IMR-90 (cell line): Measurements from ENCODE around the gene ZNF3. TPM values are rescaled to one million over a fixed set of nuclear protein-coding genes. Genes with fewer than 3 reads are reported as not detected.

Source experiments
- ATAC-seq: fragments of 200-7000 bp; cut with Tn5 transposase; 2 replicates; pipeline ENCODE4 v1.9.1; 2020; ENCODE audit warnings: low read depth, mild to moderate bottlenecking, moderate library complexity
- BruUV-seq: library from RNA; stranded (reverse); fragments of 400-500 nt; replicated peaks from 2 replicates; lab custom pipeline; 2021; lab: Mats Ljungman, UMichigan
- CTCF ChIA-PET: fragments of 300-600 bp; formaldehyde crosslinking; extraction: SDS; loops from one replicate; lab custom pipeline; 2021; ENCODE audit warnings: antibody characterized with exemption; lab: Yijun Ruan, JAX
- POLR2A ChIA-PET: fragments of 300-600 bp; sonication (Branson Sonifier 250); formaldehyde crosslinking; loops from one replicate; lab custom pipeline; 2022; ENCODE audit warnings: antibody characterized with exemption; ENCODE audit not compliant: unreplicated experiment; lab: Charles Lee
- DNase-seq: peaks from one replicate; pipeline ENCODE4 v3.0.0; 2013
- H2AFZ ChIP-seq: replicated peaks from 2 replicates; pipeline ENCODE3; 2013; ENCODE audit warnings: low read length, mild to moderate bottlenecking; ENCODE audit not compliant: poor library complexity
- H2AK5ac ChIP-seq: 2 replicates; pipeline ENCODE4 v1.6.1; 2013; ENCODE audit warnings: low read depth, low read length, inconsistent platforms
- H2AK9ac ChIP-seq: replicated peaks from 2 replicates; pipeline ENCODE3; 2013; ENCODE audit warnings: mild to moderate bottlenecking, low read depth, low read length, moderate library complexity; ENCODE audit not compliant: poor library complexity
- H2BK120ac ChIP-seq: 2 replicates; pipeline ENCODE4 v1.6.1; 2013; ENCODE audit warnings: low read depth, low read length, inconsistent platforms
- H2BK15ac ChIP-seq: 3 replicates; pipeline ENCODE4 v1.6.1; 2013; ENCODE audit warnings: low read depth, low read length, inconsistent platforms
- H2BK20ac ChIP-seq: 2 replicates; pipeline ENCODE4 v1.6.1; 2013; ENCODE audit warnings: low read depth, mild to moderate bottlenecking, inconsistent platforms, low read length, moderate library complexity
- H2BK5ac ChIP-seq: 2 replicates; pipeline ENCODE4 v1.6.1; 2013; ENCODE audit warnings: mild to moderate bottlenecking, low read depth, low read length, inconsistent platforms; ENCODE audit not compliant: poor library complexity, severe bottlenecking
- H3K14ac ChIP-seq: replicated peaks from 2 replicates; pipeline ENCODE4 v1.6.1; 2013; ENCODE audit warnings: low read depth, low read length, inconsistent platforms
- H3K18ac ChIP-seq: 2 replicates; pipeline ENCODE4 v1.6.1; 2013; ENCODE audit warnings: low read depth, low read length, control low read depth
- H3K23ac ChIP-seq: 2 replicates; pipeline ENCODE4 v1.6.1; 2013; ENCODE audit warnings: low read depth, low read length, inconsistent platforms
- H3K27ac ChIP-seq: 2 replicates; pipeline ENCODE4 v1.5.1; 2013; ENCODE audit warnings: mild to moderate bottlenecking, control low read depth, low read length; ENCODE audit not compliant: insufficient read depth
- H3K27me3 ChIP-seq: 2 replicates; pipeline ENCODE4 v1.6.1; 2013; ENCODE audit warnings: low read length; ENCODE audit not compliant: control insufficient read depth, insufficient read depth
- H3K36me3 ChIP-seq: 2 replicates; pipeline ENCODE4 v1.6.1; 2013; ENCODE audit warnings: low read length, mixed read lengths; ENCODE audit not compliant: control insufficient read depth, insufficient read depth
- H3K4ac ChIP-seq: 2 replicates; pipeline ENCODE4 v1.6.1; 2013; ENCODE audit warnings: low read depth, low read length, inconsistent platforms
- H3K4me1 ChIP-seq: 2 replicates; pipeline ENCODE4 v1.6.1; 2013; ENCODE audit warnings: low read length, mixed read lengths; ENCODE audit not compliant: control insufficient read depth, insufficient read depth
- H3K4me2 ChIP-seq: 2 replicates; pipeline ENCODE4 v1.6.1; 2013; ENCODE audit warnings: low read depth, mild to moderate bottlenecking, control low read depth, low read length, moderate library complexity
- H3K4me3 ChIP-seq: 2 replicates; pipeline ENCODE4 v1.5.1; 2013; ENCODE audit warnings: low read depth, mild to moderate bottlenecking, control low read depth, low read length, moderate library complexity; ENCODE audit not compliant: insufficient read depth
- H3K56ac ChIP-seq: 2 replicates; pipeline ENCODE4 v1.6.1; 2013; ENCODE audit warnings: low read length, inconsistent platforms; ENCODE audit not compliant: insufficient read depth; ENCODE audit errors: extremely low read depth
- H3K79me1 ChIP-seq, 2 experiments: 2 replicates each; pipeline ENCODE4 v1.6.1; 2013; ENCODE audit warnings: low read length in 2 of 2, inconsistent platforms in 1 of 2, low read depth in 1 of 2
- H3K9ac ChIP-seq: 2 replicates; pipeline ENCODE4 v1.6.1; 2013; ENCODE audit warnings: low read depth, low read length, control low read depth
- H3K9me1 ChIP-seq: 2 replicates; pipeline ENCODE4 v1.6.1; 2013; ENCODE audit warnings: low read length, inconsistent platforms; ENCODE audit not compliant: insufficient read depth
- H3K9me3 ChIP-seq: 2 replicates; pipeline ENCODE4 v1.6.1; 2013; ENCODE audit warnings: low read length; ENCODE audit not compliant: control insufficient read depth, insufficient read depth
- H4K20me1 ChIP-seq: 2 replicates; pipeline ENCODE4 v1.6.1; 2013; ENCODE audit warnings: low read length, inconsistent platforms; ENCODE audit not compliant: insufficient read depth
- H4K5ac ChIP-seq: 2 replicates; pipeline ENCODE4 v1.6.1; 2013; ENCODE audit warnings: mild to moderate bottlenecking, low read depth, low read length, control low read depth
- H4K8ac ChIP-seq, 2 experiments: 2 replicates each; pipeline ENCODE4 v1.6.1; 2013; ENCODE audit warnings: low read depth in 2 of 2, low read length in 2 of 2, control low read depth in 1 of 2, inconsistent platforms in 1 of 2
- H4K91ac ChIP-seq: 2 replicates; pipeline ENCODE4 v1.6.1; 2013; ENCODE audit warnings: low read depth, low read length, inconsistent platforms; ENCODE audit not compliant: insufficient read depth
- RAD21 ChIP-seq: IDR thresholded peaks from 2 replicates; pipeline ENCODE4 v1.6.1; 2012; ENCODE audit warnings: low read length, improper control_type of control experiment
- WGBS, 2 experiments: methylation state at CpG; one replicate each; pipeline versions ENCODE4 v1.1.5 to v1.1.7; 2013; ENCODE audit warnings: missing lambda C conversion rate in 2 of 2; ENCODE audit not compliant: insufficient read length in 1 of 2; ENCODE audit errors: extremely low coverage in 2 of 2; 5-methylcytosine and 5-hydroxymethylcytosine counted together
- dilution Hi-C: fragments of 300-500 bp; cut with HindIII; formaldehyde crosslinking; loops from one replicate; pipeline ENCODE4 v1.14.3; 2018; ENCODE audit warnings: low sequenced_read_pairs; ENCODE audit not compliant: unreplicated experiment
- in situ Hi-C: fragments of 300-500 bp; cut with MboI; formaldehyde crosslinking; loops from 3 replicates; pipeline ENCODE4 v1.14.3; 2019; ENCODE audit warnings: low sequenced_read_pairs, inconsistent platforms, mixed read lengths
- intact Hi-C: fragments of 100-400 bp; cut with micrococcal nuclease; formaldehyde crosslinking; loops from 2 replicates; pipeline ENCODE4 v1.10.0; 2022
- polyA plus RNA-seq, 3 experiments: library from polyadenylated mRNA; depleted of rRNA; stranded (reverse); fragments of >200 nt; gene quantifications; 2 replicates each; pipeline ENCODE4 v1.2.3, GENCODE V29; 2012; ENCODE audit warnings: low replicate concordance in 1 of 3
- total RNA-seq: library from RNA; depleted of rRNA; stranded (reverse); fragments of >200 nt; gene quantifications from 2 replicates; pipeline ENCODE4 v1.2.3, GENCODE V29; 2012

The ZNF3 gene
- total and polyA plus RNA-seq, 2 of the 4 experiments (the other 2 are of a cell fraction): 24.8 to 30.8 TPM

GRCh38 chr7:100079024-100079560 lies 2.4 kb downstream of the ZNF3 start:
- CTCF ChIA-PET: no interaction called here
- H4K20me1 ChIP-seq: peaks cover 21% of the 10 kb centered on the region
- intact Hi-C loops (no loop called here), dilution Hi-C loops (no loop called here), in situ Hi-C loops (no loop called here)
- H3K36me3 ChIP-seq: peaks cover 48% of the 10 kb centered on the region
- no peak overlapping the region for H3K18ac ChIP-seq
- ATAC-seq (no peak), DNase-seq (no peak)
- H3K4ac ChIP-seq: no peak overlapping the region
- H4K5ac ChIP-seq: no peak overlapping the region
- H2BK120ac ChIP-seq: no peak overlapping the region
- no peak overlapping the region for H3K9ac ChIP-seq
- H4K91ac ChIP-seq: no peak overlapping the region
- H4K8ac ChIP-seq: no peak overlapping the region; a peak in 1 of 4 replicates
- no peak overlapping the region for H2AFZ ChIP-seq
- H3K79me1 ChIP-seq: peaks cover 17 to 52% of the 10 kb centered on the region in 2 experiments
- H2BK15ac ChIP-seq: no peak overlapping the region
- no peak overlapping the region for H3K56ac ChIP-seq
- H3K27me3 ChIP-seq: no peaks in the 10 kb centered on the region
- POLR2A ChIA-PET: interaction anchor here (0.6 kb wide), 1 partner anchor 12 kb away, joined by 4 read pairs; no protein-coding TSS in a partner anchor
- no peak overlapping the region for H2AK5ac ChIP-seq
- H3K4me3 ChIP-seq: no peak overlapping the region
- H3K4me2 ChIP-seq: no peak overlapping the region; the same call in 1 of the 2 replicates
- H3K14ac ChIP-seq: no peak overlapping the region
- BruUV-seq: no TSS peak
- no peak overlapping the region for H3K23ac ChIP-seq
- no peak overlapping the region for H2BK5ac ChIP-seq
- H3K27ac ChIP-seq: no peak overlapping the region
- no peak overlapping the region for H2AK9ac ChIP-seq
- H3K4me1 ChIP-seq: peaks cover 6% of the 10 kb centered on the region; the same call in 1 of the 2 replicates
- peaks cover 9% of the 10 kb centered on the region for H3K9me1 ChIP-seq
- peaks cover 19% of the 10 kb centered on the region for H3K9me3 ChIP-seq
- 100% methylated on average over 2 of the region's 7 CpGs; no CpG with 5 or more reads in 1 of the 2 experiments for WGBS, 2 experiments
- H2BK20ac ChIP-seq: no peak overlapping the region
- TF ChIP-seq RAD21: no peak
